NT2/D1 (cell line): ENCODE measurements around the gene CLASP1.

ENCODE experiments used
- SUZ12 ChIP-seq: IDR thresholded peaks from 2 replicates; pipeline ENCODE4 v1.6.1; 2011; ENCODE audit not compliant: insufficient read length, insufficient read depth; ENCODE audit errors: extremely low read depth
- YY1 ChIP-seq: IDR thresholded peaks from 2 replicates; pipeline ENCODE4 v1.6.1; 2011; ENCODE audit not compliant: insufficient read length, insufficient read depth
- ZNF274 ChIP-seq: IDR thresholded peaks from 2 replicates; pipeline ENCODE4 v1.6.1; 2011; ENCODE audit warnings: mild to moderate bottlenecking, low read depth, low read length

DNA sequence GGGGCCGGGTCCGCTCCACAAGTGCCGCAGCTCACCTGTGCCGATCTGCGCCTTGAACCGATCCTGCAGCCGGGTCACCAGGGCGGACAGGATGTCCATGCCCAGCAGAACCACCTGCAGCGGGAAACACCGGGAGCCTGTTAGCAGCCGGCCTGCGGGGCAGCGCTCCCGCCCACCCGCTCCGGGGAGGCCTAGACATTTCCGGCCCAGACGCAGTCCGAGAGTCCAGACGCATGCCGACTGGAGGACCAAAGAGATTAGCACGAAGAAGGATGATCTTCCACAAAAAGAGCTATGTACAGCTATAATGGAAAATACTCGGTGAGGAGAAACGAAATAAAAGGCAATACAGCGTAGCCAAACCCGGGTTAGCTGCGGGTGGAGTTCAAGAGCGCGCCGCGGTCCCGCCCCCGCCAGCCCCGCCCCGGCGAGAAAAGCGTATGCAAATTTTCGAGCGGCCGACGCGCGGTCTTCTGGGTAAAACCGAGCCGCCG is 119.0 kb downstream of the CLASP1 start:
- TF ChIP-seq YY1 (no peak), ZNF274 (no peak), SUZ12 (no peak)
